ENCODE results near the gene NUP153.
"Not testable (repeated sequence)": the region's sequence is repeated elsewhere in the genome, so short reads cannot be mapped to it uniquely, and the experiment has no call there.

NUP153 gene

GRCh38 chr6:17712576-17712975 lies 5.9 kb upstream of the NUP153 start:
- DNase-seq (ENCODE audit: low spot score) = no peak

DNA sequence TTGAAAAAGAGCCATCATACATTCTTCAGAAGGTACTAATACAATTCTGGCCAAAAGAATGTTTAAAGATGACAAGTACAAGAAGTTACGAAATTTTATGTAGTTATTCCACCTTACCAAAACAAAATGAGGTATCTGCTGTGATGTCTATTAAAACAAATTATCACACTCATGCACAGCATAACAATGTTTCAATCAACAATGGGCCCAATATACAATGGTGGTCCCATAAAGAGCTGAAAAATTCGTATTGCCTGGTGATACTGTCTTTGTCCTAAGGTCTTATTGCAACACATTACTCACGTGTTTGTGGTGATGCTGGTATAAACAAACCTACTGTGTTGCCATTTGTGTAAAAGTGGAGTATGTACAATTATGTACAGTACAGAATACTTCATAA lies 3.6 kb upstream of the NUP153 start:
- DNase-seq (ENCODE audit: low spot score) = no peak

DNA sequence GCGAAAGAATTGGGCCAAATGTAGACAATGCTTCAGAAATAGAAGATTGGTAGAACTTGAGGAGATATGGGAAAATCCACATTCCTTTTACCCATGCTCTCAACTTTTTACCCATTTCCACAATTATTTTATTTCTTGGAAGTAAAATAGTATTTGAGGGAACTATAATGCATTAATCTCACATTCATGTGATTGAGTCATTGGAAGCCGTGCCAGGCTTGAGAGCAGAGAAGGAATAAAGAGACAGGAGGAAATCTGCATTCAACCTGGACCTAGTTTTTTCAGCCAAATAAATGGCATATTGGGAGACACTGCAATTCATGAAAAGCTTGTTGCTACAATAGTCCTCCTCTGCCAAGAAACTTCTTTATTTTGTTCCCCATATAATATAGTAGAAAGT lies 2.8 kb upstream of the NUP153 start:
- no peak for DNase-seq (ENCODE audit: low spot score)

DNA sequence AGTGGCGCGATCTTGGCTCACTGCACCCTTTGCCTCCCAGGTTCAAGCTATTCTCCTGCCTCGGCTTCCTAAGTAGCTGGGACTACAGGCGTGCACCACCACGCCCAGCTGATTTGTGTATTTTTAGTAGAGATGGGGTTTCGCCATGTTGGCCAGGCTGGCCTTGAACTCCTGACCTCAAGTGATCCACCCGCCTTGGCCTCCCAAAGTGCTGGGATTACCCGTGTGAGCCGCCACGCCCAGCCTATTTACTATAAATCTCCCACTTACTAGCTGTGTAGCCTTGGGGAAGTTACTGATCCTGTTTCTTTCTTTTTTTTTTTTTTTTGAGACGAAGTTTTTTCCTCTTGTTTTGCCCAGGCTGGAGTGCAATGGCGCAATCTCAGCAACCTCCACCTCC lies 1.3 kb upstream of the NUP153 start:
- not testable (repeated sequence) for DNase-seq (ENCODE audit: low spot score)

DNA sequence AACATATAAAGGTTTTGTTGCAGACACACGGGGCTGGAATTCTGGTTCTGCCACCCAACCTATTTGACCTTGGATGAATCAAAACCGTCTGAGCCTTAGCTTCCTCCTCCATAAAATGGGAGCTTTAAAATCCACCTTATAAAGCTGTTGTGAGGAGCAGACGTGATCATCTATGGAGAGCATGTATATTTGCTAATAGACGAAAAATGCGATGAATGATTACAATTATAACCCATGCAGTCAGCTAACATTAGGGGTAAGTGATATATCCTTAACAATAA lies 586 bp upstream of the NUP153 start:
- no peak for DNase-seq (ENCODE audit: low spot score)

- DNase-seq (ENCODE audit: low spot score) = peak; percentile 57
Measured at GRCh38 chr6:17705778-17706579, 746 bp downstream of the NUP153 start.

DNA sequence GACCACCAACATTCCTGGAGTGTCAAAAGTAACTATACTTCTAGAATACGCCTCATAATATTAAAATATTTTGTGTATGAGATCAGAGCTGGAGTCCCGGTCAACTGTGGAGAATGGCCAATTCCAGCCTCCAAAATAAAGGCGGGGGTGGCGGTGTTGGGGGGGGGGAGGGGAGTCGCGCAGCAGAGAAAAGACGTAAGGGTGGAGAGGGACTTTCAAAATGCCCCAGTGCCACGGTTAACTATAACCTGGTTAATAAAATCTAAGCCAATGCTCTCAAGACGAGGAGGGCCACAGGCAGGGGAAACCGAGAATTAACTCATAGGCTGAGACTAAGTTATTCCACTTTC lies 1.3 kb downstream of the NUP153 start:
- DNase-seq (ENCODE audit: low spot score) = peak; percentile 48

- DNase-seq (ENCODE audit: low spot score) = peak; percentile 91
Measured at GRCh38 chr6:17703256-17703694, 3.5 kb downstream of the NUP153 start.

- DNase-seq (ENCODE audit: low spot score) = no peak
Measured at GRCh38 chr6:17700421-17701416, 6.0 kb downstream of the NUP153 start.

- no peak for DNase-seq (ENCODE audit: low spot score)
Measured at GRCh38 chr6:17691925-17692538, 14.7 kb downstream of the NUP153 start.

GRCh38 chr6:17688481-17688880 lies 18.2 kb downstream of the NUP153 start:
- no peak for DNase-seq (ENCODE audit: low spot score)

GRCh38 chr6:17687136-17687535 lies 19.6 kb downstream of the NUP153 start:
- no peak for DNase-seq (ENCODE audit: low spot score)

- DNase-seq (ENCODE audit: low spot score) = no peak
Measured at GRCh38 chr6:17684134-17684533, 22.6 kb downstream of the NUP153 start.

GRCh38 chr6:17683428-17683827 lies 23.3 kb downstream of the NUP153 start:
- no peak for DNase-seq (ENCODE audit: low spot score)

- DNase-seq (ENCODE audit: low spot score) = no peak
Measured at GRCh38 chr6:17679726-17680125, 27.0 kb downstream of the NUP153 start.

DNA sequence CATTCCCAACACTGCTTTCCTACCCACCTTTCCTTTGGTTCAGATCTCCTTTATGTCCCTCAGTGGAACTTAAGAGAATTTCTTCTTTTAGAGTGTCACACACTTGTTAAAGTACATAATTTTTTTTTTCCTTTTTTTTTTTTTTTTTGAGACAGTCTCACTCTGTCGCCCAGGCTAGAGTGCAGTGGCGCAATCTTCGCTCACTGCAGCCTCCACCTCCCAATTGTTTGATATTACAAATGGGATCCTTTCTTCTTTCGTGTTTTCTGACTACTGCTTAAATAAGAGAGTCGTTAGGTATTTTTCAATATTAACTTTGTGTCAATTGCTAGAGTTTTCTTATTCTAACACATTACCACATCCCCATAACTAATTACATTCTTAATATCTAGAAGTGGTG lies 29.1 kb downstream of the NUP153 start:
- DNase-seq (ENCODE audit: low spot score) = no peak

DNA sequence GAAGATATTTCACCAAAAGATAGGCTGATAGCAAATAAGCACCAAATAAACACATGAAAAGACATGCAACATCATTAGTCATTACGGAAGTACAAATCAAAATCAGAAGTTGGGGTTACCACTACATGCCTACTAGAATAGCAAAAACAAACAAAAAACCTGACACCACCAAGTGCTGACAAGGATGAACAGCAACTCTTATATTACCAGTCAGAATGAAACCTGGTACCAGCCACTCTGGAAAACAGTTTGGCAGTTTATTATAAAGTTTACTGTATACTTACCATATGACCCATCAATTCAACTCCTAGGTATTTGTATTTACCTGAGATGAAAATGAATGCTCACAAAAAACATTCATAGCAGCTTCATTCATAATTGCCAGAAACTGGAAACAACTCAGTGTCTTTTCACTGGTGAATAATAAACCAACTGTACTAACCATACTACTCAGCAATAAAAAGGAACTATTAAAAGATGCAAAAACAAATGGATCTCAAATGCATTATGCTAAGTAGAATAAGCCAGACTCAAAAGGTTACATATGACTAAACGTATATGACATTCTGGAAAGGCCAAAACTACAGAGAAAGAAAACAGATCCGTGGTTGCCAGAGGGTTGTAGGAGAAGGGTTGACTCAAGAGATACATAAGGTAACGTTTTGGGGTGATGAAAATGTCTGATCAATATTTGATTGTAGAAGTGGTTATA lies 33.0 kb downstream of the NUP153 start:
- no peak for DNase-seq (ENCODE audit: low spot score)

GRCh38 chr6:17672064-17672718 lies 34.5 kb downstream of the NUP153 start:
- no peak for DNase-seq (ENCODE audit: low spot score)

- DNase-seq (ENCODE audit: low spot score) = no peak
Measured at GRCh38 chr6:17666646-17667045, 40.1 kb downstream of the NUP153 start.

- DNase-seq (ENCODE audit: low spot score) = no peak
Measured at GRCh38 chr6:17665132-17665531, 41.6 kb downstream of the NUP153 start.

GRCh38 chr6:17663226-17663625 lies 43.5 kb downstream of the NUP153 start:
- peak; percentile 75 for DNase-seq (ENCODE audit: low spot score)

GRCh38 chr6:17662585-17662984 lies 44.1 kb downstream of the NUP153 start:
- peak; percentile 35 for DNase-seq (ENCODE audit: low spot score)

Measured in hematopoietic multipotent progenitor cell treated with erythropoietin and hydrocortisone succinate and interleukin-3 and kit ligand, for 15 days (in vitro differentiated cells).